Peyer's patch (tissue), 4 donors: ENCODE results near the gene PBX1. TPM values are rescaled to one million over a fixed set of nuclear protein-coding genes. Genes with fewer than 3 reads are reported as not detected.

Experiments
- DNase-seq, 3 donors: peaks; one replicate each; pipeline ENCODE4 v3.0.0-alpha.2; 2017 to 2019
- H3K27ac ChIP-seq, 4 donors: fragments of 200-600 bp; sonication (generic); one replicate each; pipeline ENCODE4 v1.5.1; 2016 to 2019
- H3K27me3 ChIP-seq, 2 donors: fragments of 200-600 bp; sonication (generic); one replicate each; pipeline ENCODE4 v1.5.1; 2019
- H3K36me3 ChIP-seq, 3 donors: fragments of 200-600 bp; sonication (generic); one replicate each; pipeline ENCODE4 v1.5.1; 2016 to 2019
- H3K4me1 ChIP-seq, 4 donors: fragments of 200-600 bp; sonication (generic); one replicate each; pipeline ENCODE4 v1.5.1; 2016 to 2019
- H3K4me3 ChIP-seq, 4 donors: fragments of 200-600 bp; sonication (generic); 1 replicate in 3 of 4; 2 replicates in 1 of 4; pipeline ENCODE4 v1.5.1; 2016 to 2019; ENCODE audit warnings: mild to moderate bottlenecking in 1 of 4
- H3K9me3 ChIP-seq, 4 donors: fragments of 200-600 bp; sonication (generic); one replicate each; pipeline ENCODE4 v1.5.1; 2016 to 2019; ENCODE audit warnings: mild to moderate bottlenecking in 1 of 4
- POLR2A ChIP-seq, 2 donors: fragments of 450-650 bp; IDR thresholded peaks; one replicate each; pipeline ENCODE4 v1.5.1; 2017; ENCODE audit warnings: antibody characterized with exemption in 2 of 2, mild to moderate bottlenecking in 2 of 2, moderate library complexity in 2 of 2
- total RNA-seq, 4 donors: library from RNA; depleted of rRNA; stranded (reverse); fragments of >200 nt; gene quantifications; one replicate each; pipeline ENCODE4 v1.1.0, GENCODE V29; 2016
- TF ChIP-seq, protein P1 (sequence below), 6 experiments: fragments of 450-650 bp in 4 of 6; fragments of 200-600 bp in 2 of 6; sonication (generic) in 1 of 6; IDR thresholded peaks; one replicate each; pipeline ENCODE4 v1.5.1; 2017 to 2019; ENCODE audit warnings: antibody characterized with exemption in 6 of 6, mild to moderate bottlenecking in 3 of 6, moderate library complexity in 1 of 6

Gene PBX1
- total RNA-seq, 4 donors from 2014 or later = 20.6 to 57.5 (median 40.4) TPM

DNA sequence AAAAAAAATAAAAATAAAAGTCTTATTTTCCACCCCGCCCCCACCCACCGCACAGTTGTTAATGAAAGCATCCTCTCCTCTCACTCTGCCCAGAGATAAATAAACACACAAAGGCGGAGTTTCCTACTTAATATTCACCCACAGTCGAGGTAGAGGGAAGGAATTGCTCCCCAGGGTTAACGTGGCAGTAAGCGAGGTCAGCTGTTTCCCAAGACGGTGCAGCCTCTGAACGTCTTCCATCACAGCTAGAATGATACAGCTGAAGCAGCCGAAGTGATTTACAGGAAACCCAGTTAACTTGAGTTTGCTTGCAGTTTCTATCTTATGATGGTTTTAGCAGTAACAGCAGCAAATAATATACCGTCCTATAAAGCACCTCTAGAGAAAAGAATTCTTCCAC is 283.9 kb downstream of the PBX1 start:
- Histone ChIP-seq H3K4me1 (no peaks in the 10 kb centered on the region), H3K4me3 (no peak overlapping the region), H3K27ac (no peak overlapping the region), H3K27me3 (no peaks in the 10 kb centered on the region), H3K36me3 (peaks cover 0 to 23% (median 0%) of the 10 kb centered on the region in 3 donors), H3K9me3 (no peaks in the 10 kb centered on the region)
- no peak for DNase-seq
- no peak for TF ChIP-seq POLR2A (IDR thresholded peaks at IDR 0.05)
- TF ChIP-seq, protein P1, sequence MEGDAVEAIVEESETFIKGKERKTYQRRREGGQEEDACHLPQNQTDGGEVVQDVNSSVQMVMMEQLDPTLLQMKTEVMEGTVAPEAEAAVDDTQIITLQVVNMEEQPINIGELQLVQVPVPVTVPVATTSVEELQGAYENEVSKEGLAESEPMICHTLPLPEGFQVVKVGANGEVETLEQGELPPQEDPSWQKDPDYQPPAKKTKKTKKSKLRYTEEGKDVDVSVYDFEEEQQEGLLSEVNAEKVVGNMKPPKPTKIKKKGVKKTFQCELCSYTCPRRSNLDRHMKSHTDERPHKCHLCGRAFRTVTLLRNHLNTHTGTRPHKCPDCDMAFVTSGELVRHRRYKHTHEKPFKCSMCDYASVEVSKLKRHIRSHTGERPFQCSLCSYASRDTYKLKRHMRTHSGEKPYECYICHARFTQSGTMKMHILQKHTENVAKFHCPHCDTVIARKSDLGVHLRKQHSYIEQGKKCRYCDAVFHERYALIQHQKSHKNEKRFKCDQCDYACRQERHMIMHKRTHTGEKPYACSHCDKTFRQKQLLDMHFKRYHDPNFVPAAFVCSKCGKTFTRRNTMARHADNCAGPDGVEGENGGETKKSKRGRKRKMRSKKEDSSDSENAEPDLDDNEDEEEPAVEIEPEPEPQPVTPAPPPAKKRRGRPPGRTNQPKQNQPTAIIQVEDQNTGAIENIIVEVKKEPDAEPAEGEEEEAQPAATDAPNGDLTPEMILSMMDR (IDR thresholded peaks at IDR 0.05) = no peak

DNA sequence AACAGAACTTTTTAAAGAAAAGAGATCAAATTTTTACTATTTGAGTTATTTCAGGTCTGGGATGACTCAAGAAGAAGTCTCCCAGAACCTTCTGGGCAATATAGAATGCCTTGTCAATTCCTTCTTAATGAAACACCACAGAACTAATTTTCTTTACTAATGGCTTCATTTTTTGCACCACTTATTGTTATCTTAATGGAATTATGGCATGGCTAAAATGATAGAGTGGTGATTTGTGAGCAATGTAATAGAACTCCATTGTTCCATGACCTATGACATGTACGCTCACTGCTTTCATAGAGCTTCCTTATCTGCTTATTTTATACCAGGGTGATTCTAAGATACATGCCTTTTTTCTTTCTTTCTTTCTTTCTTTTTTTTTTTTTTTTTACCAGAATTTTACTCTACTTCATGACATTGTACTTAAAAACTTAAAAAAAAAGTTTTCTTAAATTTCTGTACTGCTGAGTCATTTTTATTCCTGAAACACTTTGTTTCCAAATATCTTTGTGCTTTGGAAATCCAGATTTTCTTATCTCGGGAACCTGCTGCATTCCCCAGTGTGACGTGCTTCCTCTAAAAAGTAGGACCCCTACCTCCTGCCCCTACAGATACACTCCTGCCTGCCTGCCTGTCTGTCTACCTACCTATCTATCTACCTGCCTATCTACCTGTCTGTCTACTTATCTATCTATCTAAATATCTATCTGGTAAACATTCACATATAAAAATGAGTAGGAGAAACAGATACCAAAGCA is 284.9 kb downstream of the PBX1 start:
- no peaks in the 10 kb centered on the region for H3K4me1 ChIP-seq
- no peak for DNase-seq
- H3K27ac ChIP-seq = no peak overlapping the region
- no peaks in the 10 kb centered on the region for H3K9me3 ChIP-seq
- H3K36me3 ChIP-seq = peaks cover 0 to 26% (median 0%) of the 10 kb centered on the region in 3 donors
- H3K4me3 ChIP-seq = no peak overlapping the region
- H3K27me3 ChIP-seq = no peaks in the 10 kb centered on the region
- TF ChIP-seq POLR2A (IDR thresholded peaks at IDR 0.05) = no peak
- TF ChIP-seq, protein P1 (IDR thresholded peaks at IDR 0.05) = no peak

DNA sequence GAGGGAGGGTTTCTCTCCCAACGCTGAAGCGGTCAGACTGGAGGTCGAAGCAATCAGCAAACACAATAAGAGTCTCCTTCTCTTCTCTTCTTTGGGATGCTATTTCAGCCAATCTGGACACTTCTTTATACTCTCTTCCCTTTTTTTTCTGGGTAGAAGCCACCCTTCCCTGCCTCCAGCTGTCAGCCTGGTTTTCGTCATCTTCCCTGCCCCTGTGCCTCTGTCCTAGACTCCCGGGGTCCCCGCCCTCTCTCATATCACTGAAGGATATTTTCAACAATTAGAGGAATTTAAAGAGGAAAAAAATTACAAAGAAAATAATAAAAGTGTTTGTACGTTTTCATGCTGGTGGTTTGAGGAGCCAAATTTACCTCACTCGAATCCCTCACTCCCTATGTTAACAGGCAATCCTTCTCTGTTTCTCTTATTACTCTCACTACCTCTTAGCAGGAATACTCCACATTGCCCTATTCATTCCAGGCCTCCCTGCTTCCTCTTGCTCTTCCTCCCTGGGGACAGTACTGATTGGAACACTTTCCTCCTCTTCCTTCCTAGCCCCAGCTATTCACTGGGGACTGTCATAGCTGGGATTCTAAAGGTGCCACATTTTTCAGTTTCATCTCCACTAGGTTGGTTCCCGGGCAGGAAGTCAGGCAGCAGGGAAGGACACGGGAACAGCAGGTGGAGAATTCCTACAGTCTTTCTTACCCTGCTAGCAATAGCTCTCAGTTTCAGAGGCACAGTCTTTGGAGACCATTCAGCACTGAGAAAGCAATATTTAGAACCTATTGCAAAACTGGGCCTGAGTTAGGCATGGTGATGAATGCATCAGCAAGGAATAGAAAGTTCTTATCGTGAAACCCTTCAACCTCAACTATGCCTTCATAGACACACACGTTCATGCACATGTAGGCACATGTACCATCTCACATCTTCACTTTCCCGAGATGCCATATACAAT is 288.0 kb downstream of the PBX1 start:
- H3K4me1 ChIP-seq = no peaks in the 10 kb centered on the region
- TF ChIP-seq POLR2A (IDR thresholded peaks at IDR 0.05) = no peak
- TF ChIP-seq, protein P1 (IDR thresholded peaks at IDR 0.05) = no peak
- H3K27me3 ChIP-seq = no peaks in the 10 kb centered on the region
- no peaks in the 10 kb centered on the region for H3K9me3 ChIP-seq
- H3K36me3 ChIP-seq = peaks cover 0 to 30% (median 0%) of the 10 kb centered on the region in 3 donors
- H3K27ac ChIP-seq = no peak overlapping the region
- DNase-seq = no peak
- no peak overlapping the region for H3K4me3 ChIP-seq

DNA sequence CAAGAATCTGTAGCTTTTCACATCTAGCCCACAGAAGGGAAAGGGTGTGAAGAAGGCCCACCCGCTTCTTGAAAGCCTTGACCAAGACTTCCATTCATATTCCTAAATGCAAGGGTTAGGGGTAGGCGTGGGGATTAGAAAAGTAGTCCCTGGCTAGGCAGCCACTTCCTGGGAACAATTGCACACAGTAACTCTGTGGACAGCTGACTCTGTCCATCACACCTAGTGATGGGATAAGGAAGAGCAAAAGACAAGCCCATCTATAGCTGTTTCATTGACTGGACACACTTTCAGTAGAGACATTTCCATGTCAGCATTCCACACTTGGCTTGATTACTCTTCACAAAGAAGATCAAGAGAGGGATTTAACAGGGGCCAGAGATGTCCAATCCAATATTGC is 294.2 kb downstream of the PBX1 start:
- Histone ChIP-seq H3K36me3 (peaks cover 0 to 4% (median 0%) of the 10 kb centered on the region in 3 donors), H3K27me3 (no peaks in the 10 kb centered on the region), H3K27ac (no peak overlapping the region), H3K4me1 (no peaks in the 10 kb centered on the region), H3K4me3 (no peak overlapping the region), H3K9me3 (no peaks in the 10 kb centered on the region)
- TF ChIP-seq POLR2A (IDR thresholded peaks at IDR 0.05) = no peak
- TF ChIP-seq, protein P1 (IDR thresholded peaks at IDR 0.05) = no peak
- no peak for DNase-seq

DNA sequence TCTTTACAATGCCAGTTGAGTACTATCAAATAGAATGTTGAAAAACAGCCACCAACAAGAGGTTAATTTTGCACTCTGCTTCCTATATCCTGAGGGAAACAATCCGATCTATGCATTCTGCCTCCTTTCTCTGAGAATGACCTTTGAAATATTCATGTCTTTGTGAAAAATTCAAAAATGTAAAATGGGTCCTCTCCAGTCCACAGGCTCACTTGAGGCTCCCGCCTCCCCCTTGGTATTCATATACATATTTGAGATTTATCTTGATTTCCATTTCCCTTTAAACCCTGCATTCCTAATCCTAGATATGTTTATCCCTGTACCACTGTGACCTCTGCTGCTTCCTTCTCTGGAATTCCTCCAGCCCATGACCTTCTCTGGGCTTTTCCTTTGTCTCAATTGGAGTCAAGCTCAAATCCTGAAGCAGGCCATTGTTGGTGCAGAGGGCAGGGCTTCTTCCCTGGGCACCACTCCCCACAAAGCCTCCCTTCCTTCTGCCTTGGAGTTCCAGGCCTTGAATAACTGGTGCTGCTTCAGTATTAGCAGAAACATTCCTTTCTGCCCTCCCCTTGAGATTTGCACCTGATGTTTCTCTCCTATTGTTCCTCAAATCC is 296.8 kb downstream of the PBX1 start:
- no peak overlapping the region for H3K27ac ChIP-seq
- DNase-seq = no peak
- H3K4me1 ChIP-seq = no peaks in the 10 kb centered on the region
- no peaks in the 10 kb centered on the region for H3K9me3 ChIP-seq
- no peak overlapping the region for H3K4me3 ChIP-seq
- TF ChIP-seq, protein P1 (IDR thresholded peaks at IDR 0.05) = no peak
- TF ChIP-seq POLR2A (IDR thresholded peaks at IDR 0.05) = no peak
- no peaks in the 10 kb centered on the region for H3K36me3 ChIP-seq
- no peaks in the 10 kb centered on the region for H3K27me3 ChIP-seq
